Measurements from ENCODE around the gene NIM1K.

NIM1K gene

GRCh38 chr5:43149231-43149630, 42.8 kb upstream of the NIM1K start:
- no CpG with 5 or more reads among the region's 7 CpGs for WGBS, 2 donors (ENCODE audit: extremely low coverage in 2 of 2, insufficient read length in 2 of 2, insufficient replicate concordance in 1 of 2)
- no peak overlapping the region for H2BK12ac ChIP-seq (ENCODE audit: low read length)

DNA sequence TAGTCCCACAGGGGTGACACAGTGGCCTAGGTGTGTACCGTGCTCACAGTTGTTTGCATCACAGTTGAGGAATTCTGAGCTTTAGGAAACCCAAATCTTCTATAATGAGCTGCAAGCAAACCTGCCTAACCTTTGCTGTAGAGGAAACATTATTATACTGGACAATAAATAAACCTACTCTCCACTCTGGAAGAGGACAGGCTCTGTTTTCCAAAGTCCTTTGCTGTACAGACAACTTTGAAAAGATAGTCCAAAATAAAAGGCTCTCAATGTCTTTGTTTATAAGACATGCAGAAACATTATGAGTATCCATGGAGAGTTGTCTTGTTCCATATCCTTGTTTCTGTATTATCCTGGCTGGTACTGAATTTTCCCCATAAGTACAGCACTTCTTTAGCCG, 42.0 kb upstream of the NIM1K start:
- Histone ChIP-seq H2BK12ac (ENCODE audit: low read length) (no peak overlapping the region), H4K91ac (ENCODE audit: low read depth, low read length, poor library complexity) (no peak overlapping the region), H3K27me3 (ENCODE audit: control insufficient read depth in 3 of 3, insufficient read depth in 3 of 3, low read depth in 1 of 3, low read length in 3 of 3) (no peaks in the 10 kb centered on the region), H3K18ac (ENCODE audit: low read length) (no peak overlapping the region), H3K4me3 (ENCODE audit: low read length in 2 of 2) (no peak overlapping the region), H3K79me1 (ENCODE audit: low read depth, low read length) (no peaks in the 10 kb centered on the region), H3K4ac (ENCODE audit: low read length) (no peak overlapping the region), H3K9me3 (replicated peaks in 1 of 2; ENCODE audit: control insufficient read depth in 2 of 2, insufficient read depth in 1 of 2, low read depth in 1 of 2, low read length in 2 of 2) (no peaks in the 10 kb centered on the region), H2BK15ac (ENCODE audit: low read length) (no peak overlapping the region), H3K36me3 (replicated peaks in 1 of 2; ENCODE audit: control insufficient read depth in 2 of 2, insufficient read depth in 2 of 2, low read length in 2 of 2) (peaks cover 3 to 79% of the 10 kb centered on the region in 2 donors), H4K8ac (ENCODE audit: low read depth, low read length) (no peak overlapping the region), H3K27ac (replicated peaks; ENCODE audit: low read length) (no peak overlapping the region), H3K14ac (ENCODE audit: low read length) (no peak overlapping the region), H3K23ac (ENCODE audit: low read depth, low read length, poor library complexity) (no peak overlapping the region), H3K4me1 (ENCODE audit: control insufficient read depth in 2 of 2, insufficient read depth in 1 of 2, low read depth in 1 of 2, low read length in 2 of 2) (peaks cover 0 to 2% of the 10 kb centered on the region in 2 donors), H3K9ac (ENCODE audit: low read depth, low read length, poor library complexity) (no peak overlapping the region), H2BK5ac (ENCODE audit: low read length) (no peak overlapping the region), H2BK120ac (ENCODE audit: low read depth, low read length) (no peak overlapping the region), H3K4me2 (ENCODE audit: insufficient read depth, low read length, poor library complexity, severe bottlenecking) (no peak overlapping the region), H2AK5ac (ENCODE audit: low read depth, low read length) (no peak overlapping the region), H2AFZ (ENCODE audit: low read length) (no peak overlapping the region)
- WGBS, 2 donors (ENCODE audit: extremely low coverage in 2 of 2, insufficient read length in 2 of 2, insufficient replicate concordance in 1 of 2) = no CpG with 5 or more reads among the region's 2 CpGs
- no peak for DNase-seq (ENCODE audit: low spot score)

More at GRCh38 chr5:43149231-43149630, 42.8 kb upstream of the NIM1K start:
- H3K79me1 ChIP-seq (ENCODE audit: low read depth, low read length) = no peaks in the 10 kb centered on the region
- no peak overlapping the region for H3K23ac ChIP-seq (ENCODE audit: low read depth, low read length, poor library complexity)
- no peaks in the 10 kb centered on the region for H3K27me3 ChIP-seq (ENCODE audit: control insufficient read depth in 3 of 3, insufficient read depth in 3 of 3, low read depth in 1 of 3, low read length in 3 of 3)
- H3K14ac ChIP-seq (ENCODE audit: low read length) = no peak overlapping the region
- no peak overlapping the region for H3K18ac ChIP-seq (ENCODE audit: low read length)
- no peak overlapping the region for H4K91ac ChIP-seq (ENCODE audit: low read depth, low read length, poor library complexity)
- no peaks in the 10 kb centered on the region for H3K9me3 ChIP-seq (replicated peaks in 1 of 2; ENCODE audit: control insufficient read depth in 2 of 2, insufficient read depth in 1 of 2, low read depth in 1 of 2, low read length in 2 of 2)
- no peak overlapping the region for H2BK120ac ChIP-seq (ENCODE audit: low read depth, low read length)
- H4K8ac ChIP-seq (ENCODE audit: low read depth, low read length) = no peak overlapping the region
- no peak for DNase-seq (ENCODE audit: low spot score)
- no peak overlapping the region for H2BK15ac ChIP-seq (ENCODE audit: low read length)
- no peak overlapping the region for H3K4me2 ChIP-seq (ENCODE audit: insufficient read depth, low read length, poor library complexity, severe bottlenecking)
- H2BK5ac ChIP-seq (ENCODE audit: low read length) = no peak overlapping the region
- no peak overlapping the region for H2AFZ ChIP-seq (ENCODE audit: low read length)
- peaks cover 0 to 3% of the 10 kb centered on the region in 2 donors for H3K4me1 ChIP-seq (ENCODE audit: control insufficient read depth in 2 of 2, insufficient read depth in 1 of 2, low read depth in 1 of 2, low read length in 2 of 2)
- H3K36me3 ChIP-seq (replicated peaks in 1 of 2; ENCODE audit: control insufficient read depth in 2 of 2, insufficient read depth in 2 of 2, low read length in 2 of 2) = peaks cover 3 to 80% of the 10 kb centered on the region in 2 donors
- no peak overlapping the region for H3K27ac ChIP-seq (replicated peaks; ENCODE audit: low read length)
- no peak overlapping the region for H3K4me3 ChIP-seq (ENCODE audit: low read length in 2 of 2)
- no peak overlapping the region for H3K9ac ChIP-seq (ENCODE audit: low read depth, low read length, poor library complexity)
- no peak overlapping the region for H2AK5ac ChIP-seq (ENCODE audit: low read depth, low read length)
- no peak overlapping the region for H3K4ac ChIP-seq (ENCODE audit: low read length)

GRCh38 chr5:43150748-43151147, 41.3 kb upstream of the NIM1K start:
- Histone ChIP-seq H3K27ac (replicated peaks; ENCODE audit: low read length) (no peak overlapping the region), H3K23ac (ENCODE audit: low read depth, low read length, poor library complexity) (no peak overlapping the region), H3K9me3 (replicated peaks in 1 of 2; ENCODE audit: control insufficient read depth in 2 of 2, insufficient read depth in 1 of 2, low read depth in 1 of 2, low read length in 2 of 2) (no peaks in the 10 kb centered on the region), H2AFZ (ENCODE audit: low read length) (no peak overlapping the region), H3K79me1 (ENCODE audit: low read depth, low read length) (no peaks in the 10 kb centered on the region), H2BK120ac (ENCODE audit: low read depth, low read length) (no peak overlapping the region), H2BK5ac (ENCODE audit: low read length) (no peak overlapping the region), H2BK12ac (ENCODE audit: low read length) (no peak overlapping the region), H3K4me2 (ENCODE audit: insufficient read depth, low read length, poor library complexity, severe bottlenecking) (no peak overlapping the region), H2AK5ac (ENCODE audit: low read depth, low read length) (no peak overlapping the region), H4K91ac (ENCODE audit: low read depth, low read length, poor library complexity) (no peak overlapping the region), H3K36me3 (replicated peaks in 1 of 2; ENCODE audit: control insufficient read depth in 2 of 2, insufficient read depth in 2 of 2, low read length in 2 of 2) (peaks cover 3 to 78% of the 10 kb centered on the region in 2 donors), H3K4me3 (ENCODE audit: low read length in 2 of 2) (no peak overlapping the region), H3K9ac (ENCODE audit: low read depth, low read length, poor library complexity) (no peak overlapping the region), H2BK15ac (ENCODE audit: low read length) (no peak overlapping the region), H3K4me1 (ENCODE audit: control insufficient read depth in 2 of 2, insufficient read depth in 1 of 2, low read depth in 1 of 2, low read length in 2 of 2) (no peaks in the 10 kb centered on the region), H3K27me3 (ENCODE audit: control insufficient read depth in 3 of 3, insufficient read depth in 3 of 3, low read depth in 1 of 3, low read length in 3 of 3) (no peaks in the 10 kb centered on the region), H3K4ac (ENCODE audit: low read length) (no peak overlapping the region), H3K14ac (ENCODE audit: low read length) (no peak overlapping the region), H3K18ac (ENCODE audit: low read length) (no peak overlapping the region), H4K8ac (ENCODE audit: low read depth, low read length) (no peak overlapping the region)
- no peak for DNase-seq (ENCODE audit: low spot score)
- no CpG with 5 or more reads among the region's 2 CpGs for WGBS, 2 donors (ENCODE audit: extremely low coverage in 2 of 2, insufficient read length in 2 of 2, insufficient replicate concordance in 1 of 2)

DNA sequence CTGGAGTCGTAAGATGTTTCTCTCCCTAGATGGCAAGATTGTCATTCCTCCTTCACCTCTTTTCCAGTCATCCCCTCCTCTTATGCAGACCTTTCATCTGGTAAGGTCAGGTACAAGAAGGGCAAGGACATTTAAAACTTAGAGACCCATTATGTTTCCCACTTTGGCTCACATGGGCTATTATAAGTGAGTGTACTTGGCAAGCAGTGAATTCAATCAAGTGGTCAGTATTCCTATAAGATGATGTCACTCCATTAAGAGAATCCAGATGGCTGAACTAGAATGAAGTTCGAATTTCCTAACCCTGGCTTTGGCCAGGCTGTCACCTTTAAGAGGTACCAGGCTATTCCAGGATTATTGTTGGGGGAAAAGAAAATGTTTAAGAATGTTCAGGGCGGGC, 39.1 kb upstream of the NIM1K start:
- H3K23ac ChIP-seq (ENCODE audit: low read depth, low read length, poor library complexity) = no peak overlapping the region
- no peak overlapping the region for H2BK5ac ChIP-seq (ENCODE audit: low read length)
- no peak overlapping the region for H4K91ac ChIP-seq (ENCODE audit: low read depth, low read length, poor library complexity)
- H3K4me1 ChIP-seq (ENCODE audit: control insufficient read depth in 2 of 2, insufficient read depth in 1 of 2, low read depth in 1 of 2, low read length in 2 of 2) = no peaks in the 10 kb centered on the region
- no peaks in the 10 kb centered on the region for H3K9me3 ChIP-seq (replicated peaks in 1 of 2; ENCODE audit: control insufficient read depth in 2 of 2, insufficient read depth in 1 of 2, low read depth in 1 of 2, low read length in 2 of 2)
- H2AFZ ChIP-seq (ENCODE audit: low read length) = no peak overlapping the region
- WGBS, 2 donors (ENCODE audit: extremely low coverage in 2 of 2, insufficient read length in 2 of 2, insufficient replicate concordance in 1 of 2) = no CpG with 5 or more reads among the region's 3 CpGs
- no peak overlapping the region for H3K4me3 ChIP-seq (ENCODE audit: low read length in 2 of 2)
- H3K18ac ChIP-seq (ENCODE audit: low read length) = no peak overlapping the region
- no peak overlapping the region for H2BK12ac ChIP-seq (ENCODE audit: low read length)
- no peak overlapping the region for H2BK15ac ChIP-seq (ENCODE audit: low read length)
- DNase-seq (ENCODE audit: low spot score) = no peak
- no peak overlapping the region for H3K27ac ChIP-seq (replicated peaks; ENCODE audit: low read length)
- H2AK5ac ChIP-seq (ENCODE audit: low read depth, low read length) = no peak overlapping the region
- H3K27me3 ChIP-seq (ENCODE audit: control insufficient read depth in 3 of 3, insufficient read depth in 3 of 3, low read depth in 1 of 3, low read length in 3 of 3) = no peaks in the 10 kb centered on the region
- H3K4ac ChIP-seq (ENCODE audit: low read length) = no peak overlapping the region
- H3K79me1 ChIP-seq (ENCODE audit: low read depth, low read length) = no peaks in the 10 kb centered on the region
- H3K4me2 ChIP-seq (ENCODE audit: insufficient read depth, low read length, poor library complexity, severe bottlenecking) = no peak overlapping the region
- H2BK120ac ChIP-seq (ENCODE audit: low read depth, low read length) = no peak overlapping the region
- H3K14ac ChIP-seq (ENCODE audit: low read length) = no peak overlapping the region
- no peak overlapping the region for H4K8ac ChIP-seq (ENCODE audit: low read depth, low read length)
- H3K9ac ChIP-seq (ENCODE audit: low read depth, low read length, poor library complexity) = no peak overlapping the region
- peaks cover 5 to 83% of the 10 kb centered on the region in 2 donors for H3K36me3 ChIP-seq (replicated peaks in 1 of 2; ENCODE audit: control insufficient read depth in 2 of 2, insufficient read depth in 2 of 2, low read length in 2 of 2)
